T1000 (cell line): ENCODE data around the gene RAC3.

Experiments used
- DNase-seq: peaks from one replicate; lab custom pipeline; 2025; ENCODE audit warnings: mixed read lengths; lab: John Stamatoyannopoulos, UW

RAC3 gene

DNA sequence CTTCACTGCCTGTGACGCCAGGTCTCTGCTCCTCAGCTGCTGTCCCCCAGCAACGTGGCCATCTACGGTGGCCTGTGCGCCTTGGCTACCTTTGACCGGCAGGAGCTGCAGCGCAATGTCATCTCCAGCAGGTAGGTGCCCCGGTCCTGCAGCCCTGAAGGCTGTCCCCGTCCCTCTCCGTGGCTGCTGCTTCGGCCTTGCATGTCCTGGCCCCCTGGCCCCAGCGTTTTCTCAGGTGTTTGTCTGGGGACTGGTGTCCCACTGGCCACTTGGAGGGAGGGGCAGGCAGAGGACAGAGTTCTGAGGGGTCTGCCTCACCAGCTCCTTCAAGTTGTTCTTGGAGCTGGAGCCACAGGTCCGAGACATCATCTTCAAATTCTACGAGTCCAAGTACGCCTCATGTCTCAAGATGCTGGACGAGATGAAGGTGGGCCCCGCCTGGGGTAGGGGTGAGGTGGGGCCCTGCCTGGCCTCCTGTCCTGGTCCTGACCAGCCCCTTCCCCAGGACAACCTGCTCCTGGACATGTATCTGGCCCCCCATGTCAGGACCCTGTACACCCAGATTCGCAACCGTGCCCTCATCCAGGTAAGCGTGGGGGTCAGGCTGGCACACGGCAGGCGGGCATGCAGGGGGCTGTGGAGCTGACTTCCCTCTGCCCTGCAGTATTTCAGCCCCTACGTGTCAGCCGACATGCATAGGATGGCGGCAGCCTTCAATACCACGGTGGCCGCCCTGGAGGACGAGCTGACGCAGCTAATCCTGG is 24.7 kb downstream of the RAC3 start:
- no peak for DNase-seq

DNA sequence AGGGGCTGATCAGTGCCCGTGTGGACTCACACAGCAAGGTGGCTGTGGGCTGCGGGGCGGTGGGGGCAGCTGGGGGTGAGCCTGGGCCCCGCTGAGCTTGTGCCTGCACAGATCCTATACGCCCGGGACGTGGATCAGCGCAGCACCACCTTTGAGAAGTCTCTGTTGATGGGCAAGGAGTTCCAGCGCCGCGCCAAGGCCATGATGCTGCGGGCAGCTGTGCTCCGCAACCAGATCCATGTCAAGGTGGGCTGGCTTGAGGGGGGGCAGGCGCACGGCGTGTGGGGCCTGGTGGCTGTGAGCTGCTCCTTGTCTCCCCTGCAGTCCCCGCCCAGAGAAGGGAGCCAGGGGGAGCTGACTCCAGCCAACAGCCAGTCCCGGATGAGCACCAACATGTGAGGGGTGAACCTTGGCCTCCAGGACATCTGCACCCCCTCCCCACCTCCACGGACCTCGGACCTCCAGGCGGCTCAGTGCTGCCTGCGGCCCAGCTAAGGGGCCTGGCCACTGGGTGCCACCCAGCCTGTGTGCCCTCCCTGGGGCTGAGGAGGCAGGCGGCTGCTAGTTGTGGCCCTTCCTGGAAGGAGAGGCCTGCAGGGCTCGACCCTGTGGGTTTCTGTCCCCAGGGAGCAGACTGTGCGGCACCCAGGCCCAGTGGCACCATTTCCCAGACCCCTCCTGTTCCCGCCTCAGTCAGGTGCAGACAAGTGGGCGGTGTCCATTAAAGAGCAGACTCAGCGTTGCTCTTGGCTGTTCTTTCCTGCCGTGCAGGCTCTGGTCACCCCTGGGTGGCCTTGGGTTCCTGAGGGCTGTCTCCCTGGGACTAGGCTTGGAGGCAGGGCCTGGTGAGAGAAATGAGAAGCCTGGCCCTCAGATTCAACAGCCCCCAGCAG is 25.5 kb downstream of the RAC3 start:
- no peak for DNase-seq

- no peak for DNase-seq
Observed at GRCh38 chr17:82058230-82058854, 26.9 kb downstream of the RAC3 start.

GRCh38 chr17:82058855-82059249 is 27.4 kb downstream of the RAC3 start:
- DNase-seq: no peak

GRCh38 chr17:82059272-82060000 is 28.0 kb downstream of the RAC3 start:
- no peak for DNase-seq

DNA sequence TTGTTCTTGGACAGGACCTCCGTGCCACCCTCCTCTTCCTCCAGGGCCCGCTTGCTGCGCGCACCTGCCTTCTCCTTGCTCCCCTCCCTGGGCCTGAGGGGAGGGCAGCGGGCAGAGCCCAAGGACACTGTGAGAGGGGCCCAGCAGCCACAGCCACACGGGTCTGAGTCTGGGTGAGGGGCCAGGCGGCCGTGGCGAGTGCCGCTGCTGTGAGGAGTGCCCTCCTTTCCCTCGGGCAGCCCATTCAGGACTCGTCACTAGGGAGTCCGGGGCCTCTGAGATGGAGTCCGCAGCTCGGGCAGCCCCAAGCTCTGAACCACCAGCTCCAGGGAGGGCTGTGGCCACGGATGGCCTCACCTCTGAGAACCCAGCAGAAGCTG is 28.5 kb downstream of the RAC3 start:
- no peak for DNase-seq

DNA sequence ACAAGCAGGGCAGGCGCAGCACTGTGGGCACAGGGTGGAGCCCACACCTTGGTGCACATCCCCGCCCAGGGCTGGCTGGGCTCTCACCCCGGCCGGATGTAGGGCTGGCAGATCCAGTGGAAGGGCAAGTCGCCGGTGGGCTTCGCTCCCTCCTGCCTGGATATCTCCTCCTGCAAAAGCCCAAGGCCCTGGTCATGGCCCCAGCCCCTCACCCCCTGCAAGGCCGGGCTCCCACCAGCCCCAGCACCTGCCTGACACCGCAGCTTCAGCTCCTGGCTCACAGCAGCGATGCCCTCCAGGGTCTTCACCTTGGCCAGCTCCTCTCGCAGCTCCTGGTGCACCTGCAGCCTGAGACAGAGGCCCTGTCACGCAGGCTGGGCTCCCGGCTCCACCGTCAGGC is 29.1 kb downstream of the RAC3 start:
- no peak for DNase-seq

DNA sequence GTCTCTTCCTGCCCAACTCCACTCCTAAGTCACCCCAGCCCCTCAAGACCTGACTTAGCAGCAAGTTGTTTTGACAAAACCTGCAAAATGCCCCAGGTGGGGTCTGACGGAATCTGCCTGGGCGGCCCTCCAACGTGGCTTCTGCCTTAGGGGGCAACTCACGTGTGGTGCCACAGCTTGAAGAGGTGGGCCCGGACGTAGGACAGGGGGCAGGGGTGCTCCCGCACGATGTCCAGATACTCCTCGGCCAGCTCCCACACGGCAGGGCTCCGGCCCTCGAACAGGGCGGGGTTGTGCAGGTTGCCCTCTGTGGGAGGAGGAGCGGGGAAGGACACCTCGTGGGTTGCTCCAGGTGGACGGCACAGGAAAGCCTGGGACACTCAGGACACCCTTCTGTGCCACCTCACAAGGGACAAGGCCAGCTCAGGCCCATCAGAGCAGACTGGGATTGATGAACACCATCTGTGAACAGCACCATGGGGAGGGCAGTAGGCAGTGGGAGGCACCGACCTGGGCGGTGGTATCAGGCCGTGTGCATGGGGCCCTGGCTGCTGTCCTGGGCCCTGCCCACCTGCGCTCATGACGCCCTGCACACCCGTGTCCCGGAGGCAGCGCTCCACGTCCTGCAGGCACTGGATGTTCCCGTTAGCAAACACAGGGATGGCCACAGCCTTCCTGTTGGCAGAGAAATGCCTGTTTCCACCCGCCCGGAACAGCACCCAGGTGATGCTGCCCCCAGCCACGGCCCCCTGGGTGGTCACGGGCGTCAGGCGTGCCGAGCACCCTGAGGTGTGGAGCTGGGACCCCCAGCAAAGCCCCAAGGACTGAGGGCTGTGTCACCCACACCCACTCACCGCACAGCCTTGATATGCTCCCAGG is 29.8 kb downstream of the RAC3 start:
- DNase-seq: no peak

GRCh38 chr17:82062076-82062983 is 30.9 kb downstream of the RAC3 start:
- DNase-seq: no peak

GRCh38 chr17:82062984-82063368 is 31.5 kb downstream of the RAC3 start:
- no peak for DNase-seq

GRCh38 chr17:82063424-82064415 is 32.2 kb downstream of the RAC3 start:
- DNase-seq: no peak

DNA sequence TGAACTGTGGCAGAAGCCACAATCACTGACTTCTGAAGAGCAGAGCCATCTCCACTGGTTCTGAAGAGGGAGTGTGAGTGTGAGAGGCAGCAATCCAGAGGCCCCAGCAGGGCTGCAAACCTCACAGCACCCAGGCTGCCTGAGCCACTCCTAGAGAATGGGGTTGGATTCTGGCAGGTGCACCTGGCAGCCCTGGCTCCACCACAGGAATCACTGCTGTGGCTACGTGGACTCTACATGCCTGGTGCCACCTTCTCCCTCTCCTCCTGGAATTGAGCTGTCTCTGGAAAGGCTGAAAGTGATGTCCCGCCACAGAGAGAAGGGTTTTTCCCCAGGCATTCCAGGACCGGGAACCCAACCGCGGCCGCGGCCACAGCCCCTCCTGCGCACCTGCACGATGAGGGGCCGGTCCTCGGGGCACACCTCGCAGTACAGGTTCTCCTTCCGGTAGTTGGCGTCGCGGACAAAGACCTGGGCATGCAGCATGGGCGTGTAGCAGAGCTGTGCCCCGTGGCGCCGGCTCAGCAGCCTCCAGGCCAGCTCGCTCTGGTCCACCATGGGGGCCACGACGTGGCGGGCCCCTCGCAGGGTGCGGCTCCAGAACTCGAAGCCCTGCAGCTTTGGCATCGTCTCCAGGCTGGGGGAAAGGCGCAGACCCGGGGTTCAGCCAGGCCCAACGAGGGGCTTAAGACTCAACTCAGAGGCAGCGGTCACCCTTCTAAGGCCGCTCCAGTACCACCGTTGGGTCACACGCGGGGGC is 33.1 kb downstream of the RAC3 start:
- no peak for DNase-seq

DNA sequence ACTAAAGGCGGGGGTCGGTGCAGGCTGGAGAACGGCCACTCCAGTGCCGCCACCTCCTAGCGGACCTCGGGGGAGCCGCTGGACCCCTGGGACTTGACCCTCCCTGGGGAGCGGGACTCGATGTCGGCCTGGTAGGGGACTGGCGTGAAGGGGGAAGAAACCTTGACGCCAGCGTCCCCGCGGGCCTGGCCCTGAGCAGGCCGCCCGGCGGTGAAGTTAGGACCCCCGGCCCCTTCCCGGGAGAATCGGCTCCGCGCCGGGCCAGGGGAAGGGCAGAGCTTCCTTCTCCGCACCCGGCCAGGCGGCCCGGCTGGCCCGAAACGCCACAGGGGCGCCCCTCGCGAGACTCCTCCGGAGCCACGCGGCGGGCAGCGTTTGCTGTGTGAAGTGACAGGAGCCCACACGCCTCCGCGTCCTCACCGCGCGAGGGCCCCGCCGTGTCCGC is 33.7 kb downstream of the RAC3 start:
- DNase-seq: no peak

DNA sequence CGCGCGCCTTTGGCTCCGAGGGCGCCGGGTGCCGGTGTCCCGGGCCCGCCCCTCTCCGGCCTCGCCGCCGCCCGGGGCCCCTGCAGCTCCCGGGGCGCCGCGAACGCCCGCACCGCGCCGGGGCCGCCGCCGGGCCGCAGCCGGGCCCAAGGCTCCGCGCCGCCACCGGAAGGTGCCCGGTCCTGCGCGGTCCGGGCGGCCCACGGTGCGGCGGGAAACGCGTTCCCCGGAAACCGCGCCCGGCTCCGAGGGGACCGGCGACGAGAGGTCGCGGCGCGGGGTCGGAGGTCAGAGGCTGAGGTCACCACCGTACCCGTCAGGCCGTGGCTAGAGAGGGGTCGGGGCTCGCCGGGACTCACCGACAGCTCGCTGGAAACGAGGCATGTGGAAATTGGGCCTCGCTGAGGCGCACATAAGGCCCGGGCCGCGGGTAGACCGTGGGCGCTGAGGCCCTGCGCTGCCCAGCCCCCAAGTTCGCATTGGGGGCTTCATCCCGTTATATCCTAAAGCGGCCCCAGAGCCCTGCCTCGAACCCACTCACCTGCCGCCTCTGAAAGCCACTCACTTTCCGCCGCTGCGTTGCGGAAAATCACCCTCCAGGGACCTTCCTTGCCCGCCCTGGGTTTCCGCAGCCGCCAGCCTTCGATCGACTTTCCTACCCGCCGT is 34.3 kb downstream of the RAC3 start, which contains the start of gene DUS1L:
Gene DUS1L, minus strand, starts transcription at position 167 of the 666 bp plus-strand sequence. CDS start 745 bp downstream, outside the sequence.
- DNase-seq: peak; percentile 34

DNA sequence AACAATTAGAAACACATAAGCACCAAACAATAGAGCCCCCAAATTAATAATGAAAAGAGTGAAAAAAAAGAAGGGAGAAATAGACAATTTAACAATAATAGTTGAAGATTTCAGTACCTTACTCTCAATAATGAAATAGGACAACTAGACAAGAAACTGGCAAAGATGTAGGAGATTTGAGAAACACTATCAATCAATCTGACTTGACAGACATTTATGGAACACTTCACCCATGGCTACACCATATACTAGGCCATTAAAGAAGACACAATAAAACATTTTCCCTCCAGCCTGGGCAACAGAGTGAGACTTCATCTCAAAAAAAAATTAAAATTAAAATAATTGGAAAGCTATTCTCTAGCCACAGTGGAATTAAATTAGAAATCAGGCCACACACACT is 39.1 kb downstream of the RAC3 start:
- no peak for DNase-seq

- no peak for DNase-seq
Observed at GRCh38 chr17:82072827-82073226, 41.3 kb downstream of the RAC3 start.

- no peak for DNase-seq
Observed at GRCh38 chr17:82073446-82073845, 42.0 kb downstream of the RAC3 start.
